HG03354 (cell line): ENCODE measurements around the gene UCHL3.

Experiments
- ATAC-seq: cut with Tn5 transposase; IDR thresholded peaks from one replicate; pipeline ENCODE4 v1.9.1; 2021; ENCODE audit warnings: mild to moderate bottlenecking; ENCODE audit not compliant: unreplicated experiment, poor library complexity, severe bottlenecking

Gene UCHL3

DNA sequence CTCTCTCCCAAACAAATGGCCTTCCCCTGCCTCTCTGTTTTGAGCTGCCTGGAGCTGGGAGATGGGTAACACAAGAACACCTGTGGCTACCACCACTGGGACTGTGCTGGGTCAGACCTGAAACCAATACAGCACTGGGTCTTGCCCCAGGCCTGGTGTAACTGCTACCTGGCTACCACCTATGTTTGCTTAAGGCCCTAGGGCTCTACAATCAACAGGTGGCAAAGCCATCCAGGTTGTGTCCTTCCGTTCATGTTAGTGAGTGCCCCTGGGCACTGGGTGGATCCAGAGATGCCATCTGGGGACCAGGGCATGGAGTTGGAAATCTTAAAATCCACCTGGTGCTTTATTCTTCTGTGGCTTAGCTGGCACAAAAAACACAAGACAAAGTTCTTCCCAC lies 67.6 kb downstream of the UCHL3 start:
- no peak for ATAC-seq

DNA sequence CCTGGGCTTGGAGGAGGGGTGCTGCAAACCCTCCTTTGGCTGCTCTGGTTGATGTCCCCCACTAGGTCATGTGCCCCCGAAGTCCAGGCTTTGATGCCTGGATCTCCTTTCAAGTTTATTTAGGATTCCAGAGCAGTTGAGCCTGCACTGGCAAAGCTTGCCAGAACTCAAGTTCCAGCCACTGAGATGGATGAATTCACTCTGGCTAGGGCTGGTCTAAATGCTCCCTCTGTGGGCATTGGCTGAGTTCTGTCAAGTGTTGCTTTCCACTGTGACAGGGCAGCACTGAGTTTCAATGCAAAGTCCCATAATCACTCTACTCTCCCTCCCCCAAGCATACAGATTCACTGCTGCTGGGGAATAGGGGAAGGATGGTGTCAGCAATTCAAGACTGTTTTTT lies 68.7 kb downstream of the UCHL3 start:
- no peak for ATAC-seq

DNA sequence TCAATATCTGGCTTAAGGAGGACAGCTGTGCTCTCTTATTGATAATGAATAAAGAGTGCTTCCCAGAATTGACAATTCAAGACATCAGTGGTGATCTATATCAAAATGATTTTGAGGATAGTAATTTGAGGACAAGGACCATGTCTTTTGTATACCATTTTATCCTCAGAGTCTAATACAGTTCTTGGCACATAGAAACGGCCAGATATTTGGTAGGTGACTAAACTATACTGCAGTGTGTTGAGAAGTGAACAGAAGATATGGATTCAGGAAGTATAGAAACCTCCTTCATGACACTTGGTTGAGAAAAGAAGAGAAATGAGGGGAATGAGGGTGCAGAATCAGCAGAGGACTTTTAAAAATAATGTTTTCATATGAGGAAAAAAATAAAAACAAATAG lies 70.4 kb downstream of the UCHL3 start:
- ATAC-seq: no peak

DNA sequence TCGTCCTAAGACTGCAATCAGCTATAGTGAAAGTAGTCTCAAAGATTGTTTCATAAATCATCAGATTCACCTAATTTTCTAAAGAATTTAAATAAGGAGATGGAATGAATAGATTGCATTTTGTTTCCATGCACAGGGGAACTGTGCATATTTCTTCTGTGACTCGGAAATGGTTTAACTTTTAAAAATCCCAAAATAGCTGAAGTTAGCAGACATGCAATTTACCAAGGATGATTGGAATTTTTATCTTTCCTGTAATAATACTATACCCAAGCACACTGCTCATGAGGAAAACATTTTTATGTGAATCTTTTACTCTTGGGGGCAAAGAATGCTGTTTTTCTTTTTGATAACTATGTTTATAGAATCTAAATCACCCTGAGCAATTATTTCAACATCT lies 71.6 kb downstream of the UCHL3 start:
- no peak for ATAC-seq

DNA sequence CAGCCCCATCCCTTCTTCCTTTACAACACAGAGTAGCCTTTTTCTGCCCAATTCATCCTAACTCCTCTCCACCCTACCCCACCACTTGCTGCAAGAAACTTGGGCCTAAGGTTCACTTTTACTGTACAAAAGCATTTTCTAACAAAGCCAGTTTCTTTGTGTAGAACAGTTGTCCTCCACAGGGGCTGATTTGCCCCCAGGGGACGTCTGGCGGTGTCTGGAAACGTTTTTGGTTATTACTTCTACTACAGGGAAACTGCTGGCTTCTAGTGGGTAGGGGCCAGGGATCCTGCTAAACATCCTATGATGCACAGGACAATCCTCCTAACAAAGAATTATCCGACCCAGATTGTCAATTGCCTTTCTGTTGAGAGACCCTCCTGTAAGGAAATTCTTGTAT lies 79.2 kb downstream of the UCHL3 start:
- no peak for ATAC-seq

DNA sequence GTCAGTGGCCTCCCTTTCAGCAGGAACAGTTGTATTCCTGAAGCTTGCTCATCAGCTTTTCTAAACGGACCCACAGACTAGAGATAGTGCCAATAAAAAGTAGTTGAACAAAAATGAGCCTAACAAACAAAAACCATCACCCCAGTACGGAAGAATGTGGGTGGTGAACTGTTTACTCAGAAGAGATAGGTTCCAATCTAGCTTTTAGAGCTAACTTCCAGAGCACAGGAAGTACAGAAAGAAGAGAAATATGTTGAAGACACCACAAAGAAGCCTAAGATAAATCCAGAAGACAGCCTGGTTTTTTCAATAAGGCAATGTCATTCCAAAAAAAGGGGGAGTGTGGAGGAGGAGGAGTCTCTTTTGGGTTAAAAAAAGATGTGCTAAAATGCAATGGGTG lies 83.7 kb downstream of the UCHL3 start:
- ATAC-seq: no peak

DNA sequence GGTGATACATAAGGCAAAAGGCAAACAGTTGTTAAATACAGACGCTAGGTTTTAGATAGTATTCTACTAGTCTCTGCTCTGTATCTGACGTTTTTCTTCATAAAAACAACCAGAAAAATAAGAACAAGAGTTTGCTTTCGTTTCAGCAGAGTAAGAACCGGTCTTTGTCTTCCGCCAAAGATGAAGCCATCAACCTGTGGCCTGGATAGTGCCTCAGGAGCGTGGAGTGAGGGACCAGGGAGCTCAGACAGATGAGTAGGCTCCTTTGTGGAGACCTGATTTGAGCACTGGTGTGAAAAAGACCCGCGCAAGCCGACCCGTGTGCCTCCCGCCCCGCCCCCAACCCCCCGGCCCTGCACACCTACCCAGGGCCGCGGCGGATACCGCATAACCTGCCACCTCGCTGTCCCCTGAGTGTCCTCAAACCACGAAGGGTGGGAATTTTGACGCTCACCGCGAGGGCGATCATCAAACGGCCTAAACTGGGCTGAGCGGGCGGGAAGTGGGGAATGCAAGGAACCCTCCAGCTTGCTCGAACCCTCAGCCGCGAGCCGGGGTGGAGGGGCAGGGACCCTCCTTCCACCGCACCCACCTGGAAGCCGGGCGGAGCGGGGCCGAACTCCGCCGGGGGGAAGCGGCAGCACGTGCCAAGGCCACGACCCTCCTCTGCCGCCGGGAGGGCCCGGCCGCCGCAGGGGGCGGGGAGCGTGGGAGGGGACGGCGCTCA lies 85.7 kb downstream of the UCHL3 start:
- no peak for ATAC-seq

DNA sequence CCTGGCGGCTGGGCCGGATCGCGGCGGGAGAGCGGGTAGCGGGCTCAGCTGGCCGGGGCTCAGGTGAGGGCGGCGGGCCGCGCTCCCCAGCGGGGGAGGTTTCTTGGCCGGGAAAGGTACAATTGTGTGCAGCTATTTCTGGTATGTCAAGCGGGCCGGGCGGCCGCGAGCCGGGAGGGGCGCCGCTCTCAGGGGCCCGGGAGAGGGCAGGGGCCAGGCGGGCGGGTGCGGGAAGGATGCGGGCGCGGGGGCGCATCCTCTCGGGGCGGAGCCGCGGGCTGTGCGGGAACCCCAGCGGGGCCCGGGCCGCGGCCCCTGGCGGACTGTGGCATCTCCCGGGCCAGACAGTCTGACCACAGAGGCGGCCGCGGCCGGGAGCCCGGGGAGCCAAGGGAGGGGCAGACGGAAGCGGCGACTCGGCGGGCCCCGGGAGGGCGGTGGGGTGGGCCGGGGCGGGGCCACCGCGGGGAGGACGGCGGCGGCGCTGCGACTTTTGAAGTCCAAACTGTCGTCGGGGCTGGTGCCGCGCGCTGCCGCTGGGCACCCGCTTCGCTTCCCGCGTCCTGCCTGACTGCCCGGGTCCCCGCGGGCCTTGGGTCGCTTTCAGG lies 86.3 kb downstream of the UCHL3 start, which contains the start of gene LMO7:
LMO7 (plus strand) TSS at position 503 of the 608 bp plus-strand sequence. CDS start 328 bp downstream, outside the sequence.
- peak; percentile 66 for ATAC-seq

DNA sequence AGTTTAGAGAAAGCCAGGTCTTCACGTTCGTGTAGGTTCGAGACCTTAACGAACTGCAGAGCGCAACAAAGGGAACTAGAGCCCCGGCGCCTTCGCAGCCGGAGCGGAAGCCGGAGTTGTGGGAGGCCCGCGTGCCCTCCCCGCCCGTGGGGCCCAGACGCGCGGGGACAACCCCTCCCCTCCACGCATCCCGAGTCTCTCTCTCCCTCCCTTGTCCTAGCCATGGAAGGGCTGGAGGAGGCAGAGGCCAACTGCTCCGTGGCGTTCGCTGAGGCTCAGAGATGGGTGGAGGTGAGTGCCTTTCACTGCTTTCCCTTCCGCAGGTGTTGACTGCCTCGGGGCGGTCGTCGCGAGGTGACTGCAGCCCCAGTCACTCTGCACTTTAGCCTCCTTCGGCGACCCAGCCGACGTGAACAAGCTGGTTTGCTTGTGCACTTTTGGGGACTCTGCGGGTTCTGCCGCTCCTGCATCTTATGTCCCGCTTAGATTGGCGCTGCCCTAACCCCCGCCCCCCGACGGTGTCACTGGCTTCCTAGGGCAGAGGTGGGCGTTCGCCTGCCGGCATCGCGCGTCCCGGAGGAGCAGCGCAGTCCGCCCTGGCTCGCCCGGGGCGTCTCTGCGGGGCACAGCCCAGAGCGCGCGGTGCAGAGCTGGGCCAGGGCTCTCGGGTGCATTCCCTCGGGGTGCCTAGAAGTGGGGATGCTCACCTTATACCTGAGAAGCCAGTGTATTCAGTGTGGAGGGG lies 87.0 kb downstream of the UCHL3 start:
- ATAC-seq: peak; percentile 60

DNA sequence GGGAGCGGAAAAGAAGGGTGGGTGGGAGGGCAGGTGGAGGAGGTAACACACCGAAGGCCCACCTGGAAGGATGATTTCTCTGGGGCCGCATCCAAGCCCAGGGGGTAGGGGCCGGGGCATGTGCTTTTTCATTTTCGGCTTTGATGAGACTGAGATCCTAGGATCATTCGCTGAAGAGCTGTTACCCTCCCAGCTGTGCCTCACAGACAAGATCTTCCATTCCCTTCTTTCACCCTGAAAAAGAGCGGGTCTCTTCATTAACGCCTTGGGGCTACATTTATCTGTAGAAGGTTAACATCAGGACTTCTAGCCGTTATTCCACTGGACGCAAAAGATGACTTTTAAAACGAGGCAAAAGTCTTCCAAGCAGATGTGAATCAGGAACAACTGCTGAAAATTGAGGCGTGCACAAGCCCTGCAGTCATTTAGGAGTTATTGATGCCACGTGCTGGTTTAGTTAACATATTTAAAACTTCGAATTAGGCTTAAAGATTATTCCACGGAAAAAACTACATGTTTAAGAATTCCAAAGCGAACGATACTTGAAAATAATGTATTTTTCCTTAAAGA lies 87.7 kb downstream of the UCHL3 start:
- ATAC-seq: peak; percentile 5

DNA sequence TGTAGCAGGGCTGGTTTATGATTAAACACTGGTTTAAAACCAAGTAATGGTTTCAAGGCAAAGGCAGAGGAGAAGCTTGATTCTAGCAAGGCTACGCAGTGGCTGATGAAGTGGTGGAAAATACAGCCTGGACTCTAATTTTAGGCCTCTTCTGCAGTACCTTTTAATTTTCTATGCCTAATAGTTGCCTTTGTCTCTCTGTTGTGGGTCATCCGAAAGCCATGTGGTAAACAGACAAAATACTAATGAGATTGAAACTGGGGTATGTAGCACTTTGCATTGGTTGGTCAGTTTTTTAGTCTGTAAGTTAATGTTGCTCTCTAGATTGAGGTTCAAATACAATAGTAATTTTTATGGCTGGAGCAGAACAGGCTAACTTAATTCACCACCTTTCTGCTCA lies 89.9 kb downstream of the UCHL3 start:
- no peak for ATAC-seq

DNA sequence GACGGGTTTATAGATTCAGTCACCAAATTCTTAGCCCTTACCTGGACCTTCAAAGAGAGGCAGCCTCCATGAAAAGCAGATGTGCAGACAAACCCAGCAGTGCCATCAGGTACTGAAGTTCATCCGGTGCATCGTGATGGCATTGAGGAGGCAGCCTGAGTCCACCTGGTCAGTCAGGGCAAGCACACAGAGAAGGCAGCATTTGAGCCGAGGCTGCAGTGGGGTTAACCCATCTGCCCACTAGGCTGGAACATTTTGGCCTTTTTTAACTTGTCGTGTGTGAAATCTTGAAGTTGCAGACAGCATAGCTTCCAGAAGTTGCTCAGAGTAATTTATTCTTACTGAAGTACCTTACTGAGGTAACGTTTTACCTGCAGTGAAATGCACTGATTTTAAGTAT lies 91.4 kb downstream of the UCHL3 start:
- no peak for ATAC-seq

DNA sequence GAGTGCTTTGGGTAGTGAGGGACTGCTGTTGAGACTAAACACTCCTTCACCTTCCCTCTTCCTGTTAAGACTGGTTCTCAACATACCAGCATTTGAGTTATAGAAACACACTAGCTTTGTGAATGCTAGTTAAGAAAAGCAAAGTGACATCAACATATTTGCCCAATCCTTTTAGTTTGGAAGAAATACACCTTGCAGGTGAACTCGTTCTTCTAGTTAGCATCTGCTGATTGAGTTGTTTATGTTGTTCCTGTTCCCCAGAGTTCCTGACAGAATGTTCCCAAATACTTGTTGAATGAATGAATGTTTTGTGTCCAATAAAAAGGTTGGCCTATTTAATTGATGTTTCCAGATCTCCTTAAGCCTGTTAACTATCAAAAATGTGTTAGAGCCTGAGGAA lies 93.6 kb downstream of the UCHL3 start:
- no peak for ATAC-seq

DNA sequence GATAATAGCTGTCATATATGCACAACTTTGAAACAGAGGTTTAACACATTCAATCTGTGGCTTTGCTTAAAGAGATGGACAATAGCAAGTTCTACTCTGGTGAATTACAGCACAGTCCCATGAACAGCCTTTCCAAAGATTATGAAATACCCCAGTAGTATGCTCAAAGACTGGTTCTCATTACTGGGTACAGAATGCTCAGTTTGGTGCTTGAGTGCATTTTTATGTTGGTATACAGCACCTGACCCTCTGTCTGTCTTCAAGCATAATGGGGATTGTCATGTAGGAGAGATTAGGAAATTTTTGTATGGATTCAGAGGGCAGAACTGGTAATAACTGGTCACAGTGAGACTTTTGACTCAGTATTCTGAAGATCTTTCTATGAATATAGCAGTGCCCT lies 94.1 kb downstream of the UCHL3 start:
- ATAC-seq: no peak

DNA sequence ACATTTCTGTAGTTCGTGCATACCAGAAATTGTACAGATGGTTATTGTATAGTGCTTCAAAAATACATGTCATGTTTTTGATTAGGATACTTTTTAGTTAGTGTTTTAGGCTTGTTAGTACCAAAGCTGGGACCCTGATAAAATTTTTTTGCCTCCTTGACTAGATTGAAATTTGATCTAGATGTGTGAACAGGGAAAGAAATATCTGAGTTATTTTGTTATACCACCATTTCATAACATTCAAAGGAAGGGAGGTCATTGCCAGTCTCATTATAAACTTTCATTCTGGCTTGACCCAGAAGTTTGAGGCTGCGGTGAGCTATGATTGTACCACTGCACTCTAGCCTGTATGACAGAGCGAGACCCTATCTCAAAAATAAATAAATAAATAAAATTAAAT lies 95.5 kb downstream of the UCHL3 start:
- no peak for ATAC-seq

DNA sequence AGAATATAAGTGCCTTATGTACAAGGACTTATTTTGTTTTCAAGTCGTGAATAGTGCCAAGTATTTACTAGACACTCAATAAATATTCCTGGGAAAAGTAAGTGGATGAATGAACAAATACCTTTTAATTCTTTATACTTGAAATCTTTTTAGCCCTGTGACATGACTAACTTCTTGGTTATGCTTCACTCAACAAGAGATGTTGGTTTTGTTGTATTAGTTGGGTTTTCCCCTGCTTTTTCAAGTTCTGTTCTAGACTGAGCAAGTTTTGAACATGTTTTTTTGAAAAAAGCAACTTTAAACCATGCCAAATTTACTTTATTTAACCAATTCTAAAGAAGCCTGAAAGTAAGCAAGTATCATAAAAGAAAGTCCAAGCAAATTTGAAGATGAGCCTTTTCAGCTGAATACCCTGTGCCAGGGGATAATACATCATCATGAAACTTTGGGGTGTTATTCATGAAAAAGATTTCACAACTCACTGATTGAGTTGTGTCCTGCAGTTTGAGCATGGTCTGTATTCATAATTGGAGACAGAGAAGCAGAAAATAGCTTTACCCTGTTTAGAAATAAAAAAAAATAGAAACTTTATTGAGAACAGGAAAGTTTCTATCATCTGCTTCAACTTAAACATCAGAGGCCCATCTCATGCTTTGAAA lies 97.7 kb downstream of the UCHL3 start:
- peak; percentile 81 for ATAC-seq

DNA sequence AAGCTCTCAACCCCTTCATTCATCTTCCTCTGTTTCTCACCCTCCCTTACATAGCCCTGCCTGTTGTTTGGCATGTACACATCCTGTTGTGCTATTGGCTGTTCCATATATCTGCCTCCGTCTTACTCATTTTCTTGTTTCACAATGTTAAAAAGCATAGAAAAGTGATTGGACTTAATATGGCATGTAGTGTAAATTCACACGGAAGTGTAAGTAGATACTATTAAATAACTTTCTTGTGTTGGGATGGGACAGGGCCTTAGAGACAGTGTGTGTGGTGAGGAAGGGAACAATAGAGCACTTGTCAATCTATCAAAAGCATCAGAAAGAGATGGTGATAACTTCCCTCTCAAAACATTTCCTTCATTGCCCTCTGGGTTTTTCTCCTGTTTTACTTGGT lies 98.9 kb downstream of the UCHL3 start:
- ATAC-seq: no peak

DNA sequence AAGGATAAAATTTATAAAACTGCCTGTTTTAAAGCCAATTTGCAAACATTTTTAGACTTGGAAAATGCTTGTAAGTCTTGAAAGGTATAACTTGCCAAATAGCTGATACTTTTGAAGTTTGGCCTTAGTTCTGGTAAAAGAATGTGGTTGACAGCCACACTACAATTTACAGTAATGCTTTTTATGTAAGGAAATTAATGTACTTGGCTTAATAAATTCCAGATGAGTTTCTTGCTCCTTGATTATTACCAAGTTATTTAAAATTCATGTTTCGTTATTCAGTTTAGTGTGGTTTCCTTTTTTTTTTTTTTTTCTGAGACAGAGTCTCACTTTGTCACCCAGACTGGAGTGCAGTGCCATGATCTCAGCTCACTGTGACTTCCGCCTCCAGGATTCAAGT lies 101.4 kb downstream of the UCHL3 start:
- ATAC-seq: no peak

DNA sequence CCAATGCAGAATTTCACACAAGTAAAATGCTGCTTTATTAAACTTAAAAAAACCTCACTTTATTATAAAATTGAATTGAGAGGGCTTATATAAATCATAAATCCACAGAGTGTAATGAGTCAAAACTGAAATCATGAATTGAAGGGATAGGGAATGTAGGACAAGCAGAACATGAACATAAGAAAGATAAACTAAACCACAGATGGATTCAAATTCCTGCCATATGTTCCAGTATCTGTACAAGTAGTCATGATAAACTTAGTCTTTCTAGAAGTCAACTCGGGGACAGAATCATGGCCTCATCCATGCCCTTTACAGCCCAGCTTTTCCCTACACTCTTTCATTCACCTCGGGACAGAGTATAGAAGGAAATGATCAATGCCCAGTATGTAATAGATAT lies 103.1 kb downstream of the UCHL3 start:
- no peak for ATAC-seq
